Measurements from ENCODE around the gene MINK1.
A peak's percentile ranks its signal among the peaks of the same experiment; 100 is the strongest.

Gene MINK1

DNA sequence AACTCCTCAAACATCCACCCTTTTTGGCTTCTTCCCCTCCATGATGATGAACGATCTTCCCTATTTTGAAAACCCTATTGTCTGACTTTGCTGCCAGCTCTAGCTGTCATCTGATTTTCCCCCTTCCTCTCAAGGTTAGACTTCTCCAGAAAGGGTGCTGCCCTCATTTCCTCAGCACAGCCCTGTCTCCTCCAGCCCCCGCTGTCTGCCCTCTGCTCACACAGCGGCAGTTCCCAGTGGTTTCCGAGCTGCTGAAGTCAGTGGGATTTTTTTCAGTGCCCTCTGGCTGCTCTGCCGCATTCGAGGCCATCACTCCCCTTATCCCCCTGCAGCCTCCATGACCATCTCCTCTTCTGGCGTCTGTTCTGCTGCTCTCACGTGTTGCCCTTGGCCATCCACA lies 39.6 kb downstream of the MINK1 start:
- DNase-seq (ENCODE audit: low spot score), result no peak

DNA sequence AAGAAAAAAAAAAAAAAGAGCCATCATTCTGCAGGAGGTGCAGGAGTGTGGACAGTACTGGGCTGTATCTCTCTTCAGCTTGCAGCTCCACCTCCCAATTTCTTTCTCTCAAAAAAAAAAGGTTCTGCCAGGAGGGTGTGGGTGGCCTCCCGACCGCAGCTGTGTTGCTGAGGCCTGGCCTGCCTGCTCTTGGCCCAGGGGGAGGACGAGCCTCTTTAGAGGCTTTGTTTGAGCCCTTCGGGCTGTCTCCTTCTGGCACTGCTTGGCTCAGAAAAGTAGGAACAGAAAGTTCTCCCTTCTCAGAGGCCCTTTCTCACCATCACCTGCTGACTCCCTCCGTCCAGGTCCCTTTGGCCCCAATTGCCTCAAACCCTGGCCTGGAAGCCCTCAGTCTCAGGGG lies 43.9 kb downstream of the MINK1 start:
- no peak for DNase-seq (ENCODE audit: low spot score)

DNA sequence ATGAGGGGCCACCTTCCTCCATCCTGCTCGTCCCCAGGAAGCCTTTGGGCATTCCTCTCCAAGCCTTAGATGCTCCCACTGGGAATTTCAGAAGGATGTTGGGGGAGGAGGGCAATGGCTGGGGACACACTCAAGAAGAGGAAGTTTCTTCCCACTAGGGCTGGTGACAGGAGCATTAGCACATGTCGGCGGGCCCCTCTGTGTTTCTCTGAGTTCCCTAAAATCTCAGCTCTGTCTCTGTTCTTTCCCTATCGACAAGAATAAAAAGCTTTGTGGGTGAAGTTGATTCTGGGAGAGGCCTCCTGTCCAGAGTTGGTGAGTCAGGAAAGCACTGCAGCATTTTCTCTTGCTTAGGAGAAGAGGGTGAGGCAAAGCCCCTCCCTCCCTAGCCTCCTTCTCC lies 46.5 kb downstream of the MINK1 start:
- DNase-seq (ENCODE audit: low spot score), result no peak

DNA sequence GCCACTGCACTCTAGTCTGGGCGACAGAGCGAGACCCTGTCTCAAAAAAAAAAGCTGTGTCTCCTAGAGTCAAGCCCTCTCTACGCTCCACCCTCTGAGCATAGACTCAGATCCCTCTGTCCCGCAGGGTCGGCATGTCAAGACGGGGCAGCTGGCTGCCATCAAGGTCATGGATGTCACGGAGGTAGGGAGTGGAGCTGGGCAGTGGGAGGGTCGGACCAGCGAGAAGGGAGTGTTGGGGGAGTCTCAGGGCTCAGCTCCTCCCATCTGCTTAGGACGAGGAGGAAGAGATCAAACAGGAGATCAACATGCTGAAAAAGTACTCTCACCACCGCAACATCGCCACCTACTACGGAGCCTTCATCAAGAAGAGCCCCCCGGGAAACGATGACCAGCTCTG lies 47.7 kb downstream of the MINK1 start:
- DNase-seq (ENCODE audit: low spot score), result no peak

DNA sequence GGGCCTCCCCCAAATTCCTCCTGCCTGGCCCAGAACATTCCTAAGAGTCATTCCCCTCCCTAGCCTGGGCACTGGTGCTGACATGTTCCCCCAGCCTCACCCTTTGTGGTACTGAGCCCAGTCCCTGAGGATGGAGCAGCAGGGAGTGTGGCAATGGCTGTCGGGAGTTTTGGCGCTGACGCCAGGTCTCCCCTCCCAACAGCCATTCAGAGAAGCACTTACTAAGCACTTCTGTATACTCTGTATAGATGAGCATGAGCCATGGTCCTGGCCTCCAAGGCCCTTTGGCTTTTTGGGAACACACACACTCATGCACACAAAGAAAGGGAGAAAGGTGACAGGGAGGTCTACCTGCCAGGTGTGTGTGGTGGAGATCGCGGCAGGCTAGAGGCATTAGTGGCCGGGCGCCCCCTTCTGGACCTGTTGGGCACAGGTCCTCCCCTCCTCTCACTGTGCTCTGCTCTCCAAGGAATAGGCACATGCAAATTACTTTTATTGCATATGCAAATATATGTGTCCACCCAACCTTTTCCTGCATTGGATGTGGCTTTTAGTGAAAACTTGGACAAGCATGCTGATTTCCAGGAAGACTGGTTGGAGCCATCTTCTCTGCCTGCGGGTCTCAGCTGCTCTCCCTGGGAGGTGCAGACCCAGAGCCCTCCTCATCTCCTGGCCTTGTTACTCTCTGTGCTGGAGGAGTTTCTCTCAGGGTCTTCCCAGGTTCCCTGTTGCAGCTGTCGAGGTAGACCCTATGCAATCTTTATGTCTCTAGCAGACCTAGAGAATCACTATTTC lies 48.8 kb downstream of the MINK1 start:
- peak; percentile 72 for DNase-seq (ENCODE audit: low spot score)

DNA sequence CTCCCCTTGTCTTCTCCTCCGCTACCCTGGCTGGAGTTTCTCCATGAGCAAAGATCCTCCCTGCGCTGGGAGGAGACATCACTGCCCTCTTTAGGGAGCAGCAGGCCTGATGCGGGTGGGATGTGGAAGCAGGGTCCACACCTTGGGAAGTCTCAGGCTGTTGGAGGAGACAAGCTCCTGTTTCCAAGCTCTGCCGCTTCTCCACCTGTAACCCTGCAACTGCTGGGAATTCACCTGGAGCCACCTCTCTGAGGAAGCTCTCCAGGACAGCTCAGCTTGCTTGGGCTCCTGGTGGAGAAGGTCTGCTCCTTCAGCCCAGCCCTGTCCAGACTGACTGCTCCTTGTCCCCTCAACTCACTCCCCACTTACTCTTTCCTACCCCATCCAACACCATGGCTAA lies 51.3 kb downstream of the MINK1 start:
- no peak for DNase-seq (ENCODE audit: low spot score)

DNA sequence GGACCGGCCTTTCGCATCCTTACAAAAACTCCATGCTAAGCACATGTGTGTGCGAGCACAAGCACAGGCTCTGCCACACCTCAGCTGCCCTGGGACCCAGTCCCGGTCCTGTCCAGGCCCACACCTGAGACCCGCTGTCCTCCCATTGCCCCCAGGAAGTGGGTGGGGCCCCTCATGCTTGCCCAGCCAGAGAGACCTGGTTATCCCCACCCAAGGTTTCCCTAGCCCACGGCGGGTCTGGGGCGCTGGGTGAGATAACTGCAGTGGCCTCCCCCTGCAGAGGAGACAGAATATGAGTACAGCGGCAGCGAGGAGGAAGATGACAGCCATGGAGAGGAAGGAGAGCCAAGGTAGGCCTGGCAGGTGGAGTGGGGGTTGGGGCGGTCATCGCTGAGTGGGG lies 53.7 kb downstream of the MINK1 start:
- DNase-seq (ENCODE audit: low spot score), result no peak

DNA sequence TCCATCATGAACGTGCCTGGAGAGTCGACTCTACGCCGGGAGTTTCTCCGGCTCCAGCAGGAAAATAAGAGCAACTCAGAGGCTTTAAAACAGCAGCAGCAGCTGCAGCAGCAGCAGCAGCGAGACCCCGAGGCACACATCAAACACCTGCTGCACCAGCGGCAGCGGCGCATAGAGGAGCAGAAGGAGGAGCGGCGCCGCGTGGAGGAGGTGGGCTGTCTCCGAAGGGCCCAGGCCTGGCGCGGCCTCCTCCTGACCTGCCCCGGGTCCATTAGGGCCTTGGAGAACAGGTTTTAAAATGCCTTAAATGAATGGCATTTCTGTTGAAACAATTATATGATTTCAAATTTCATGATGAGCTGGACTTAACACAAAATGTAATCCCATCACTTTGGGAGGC lies 54.4 kb downstream of the MINK1 start:
- DNase-seq (ENCODE audit: low spot score), result no peak

DNA sequence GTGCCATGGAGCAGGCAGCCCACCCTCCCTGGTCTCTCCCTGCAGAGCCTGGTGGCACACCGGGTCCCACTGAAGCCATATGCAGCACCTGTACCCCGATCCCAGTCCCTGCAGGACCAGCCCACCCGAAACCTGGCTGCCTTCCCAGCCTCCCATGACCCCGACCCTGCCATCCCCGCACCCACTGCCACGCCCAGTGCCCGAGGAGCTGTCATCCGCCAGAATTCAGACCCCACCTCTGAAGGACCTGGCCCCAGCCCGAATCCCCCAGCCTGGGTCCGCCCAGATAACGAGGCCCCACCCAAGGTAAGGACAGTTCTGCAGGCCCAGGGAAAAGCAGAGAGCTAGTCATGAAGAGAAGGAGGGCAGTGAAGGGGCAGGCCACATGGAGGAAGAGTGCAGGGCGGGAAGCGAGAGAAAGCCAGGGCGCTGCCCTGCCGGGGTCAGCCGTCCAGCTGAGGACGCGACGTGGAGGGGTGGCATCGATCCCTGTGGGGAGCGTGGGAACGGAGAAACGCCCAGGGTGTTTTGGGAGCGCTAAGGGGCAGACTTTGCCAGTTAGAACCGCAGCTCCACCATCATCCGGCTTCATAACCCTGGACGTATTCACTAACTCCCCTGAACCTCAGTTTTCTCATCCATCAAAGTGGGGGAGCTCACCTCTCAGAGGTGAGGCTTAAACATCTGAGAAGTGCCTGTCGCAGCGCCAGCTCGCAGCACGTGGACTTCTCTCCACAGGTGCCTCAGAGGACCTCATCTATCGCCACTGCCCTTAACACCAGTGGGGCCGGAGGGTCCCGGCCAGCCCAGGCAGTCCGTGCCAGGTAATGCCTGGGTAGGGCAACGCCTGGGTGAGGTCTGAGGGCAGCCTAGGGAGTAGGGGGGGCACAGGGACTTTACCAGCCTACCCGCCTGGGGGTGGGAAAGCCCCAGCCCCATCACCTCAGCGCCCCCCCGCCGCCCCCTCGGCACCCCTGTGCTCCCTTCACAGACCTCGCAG lies 58.6 kb downstream of the MINK1 start:
- DNase-seq (ENCODE audit: low spot score), result no peak

DNA sequence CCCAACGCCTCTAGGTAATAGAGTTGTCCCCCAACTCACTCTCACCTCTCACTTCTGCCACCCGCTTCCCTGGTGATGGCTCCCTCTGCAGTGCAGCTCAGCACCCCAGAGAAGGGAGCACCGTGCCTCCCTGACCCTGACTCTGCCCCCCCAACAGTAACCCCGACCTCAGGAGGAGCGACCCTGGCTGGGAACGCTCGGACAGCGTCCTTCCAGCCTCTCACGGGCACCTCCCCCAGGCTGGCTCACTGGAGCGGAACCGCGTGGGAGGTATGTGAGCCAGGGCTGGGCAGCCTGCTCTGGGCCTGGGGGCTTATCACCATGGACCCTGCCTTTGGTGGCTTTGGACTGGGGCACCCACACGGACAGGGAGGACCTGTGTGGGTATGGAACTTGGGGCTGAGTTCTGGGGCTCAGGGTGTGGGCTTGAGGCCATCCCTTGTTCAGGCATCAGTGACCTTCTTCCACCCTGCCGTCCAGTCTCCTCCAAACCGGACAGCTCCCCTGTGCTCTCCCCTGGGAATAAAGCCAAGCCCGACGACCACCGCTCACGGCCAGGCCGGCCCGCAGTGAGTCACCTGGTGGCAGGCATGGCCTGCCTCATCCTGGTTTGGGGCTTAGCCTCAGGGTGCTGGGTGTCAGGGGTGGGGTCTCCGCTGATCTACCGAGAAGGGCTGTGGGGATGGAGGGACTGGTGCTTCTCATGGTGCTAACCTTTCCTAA lies 59.5 kb downstream of the MINK1 start:
- DNase-seq (ENCODE audit: low spot score), result no peak

DNA sequence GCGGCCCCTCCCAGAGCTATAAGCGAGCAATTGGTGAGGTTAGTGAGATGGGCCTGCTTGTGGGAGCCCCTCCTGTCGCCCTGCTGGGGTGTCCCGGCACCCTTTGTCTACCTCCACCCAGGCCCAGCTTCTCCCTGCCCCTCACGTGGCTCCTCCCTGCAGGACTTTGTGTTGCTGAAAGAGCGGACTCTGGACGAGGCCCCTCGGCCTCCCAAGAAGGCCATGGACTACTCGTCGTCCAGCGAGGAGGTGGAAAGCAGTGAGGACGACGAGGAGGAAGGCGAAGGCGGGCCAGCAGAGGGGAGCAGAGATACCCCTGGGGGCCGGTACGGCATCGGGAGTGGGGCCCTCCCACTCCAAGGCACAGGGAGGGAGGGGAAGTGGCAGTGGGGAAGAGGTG lies 60.1 kb downstream of the MINK1 start:
- no peak for DNase-seq (ENCODE audit: low spot score)

DNA sequence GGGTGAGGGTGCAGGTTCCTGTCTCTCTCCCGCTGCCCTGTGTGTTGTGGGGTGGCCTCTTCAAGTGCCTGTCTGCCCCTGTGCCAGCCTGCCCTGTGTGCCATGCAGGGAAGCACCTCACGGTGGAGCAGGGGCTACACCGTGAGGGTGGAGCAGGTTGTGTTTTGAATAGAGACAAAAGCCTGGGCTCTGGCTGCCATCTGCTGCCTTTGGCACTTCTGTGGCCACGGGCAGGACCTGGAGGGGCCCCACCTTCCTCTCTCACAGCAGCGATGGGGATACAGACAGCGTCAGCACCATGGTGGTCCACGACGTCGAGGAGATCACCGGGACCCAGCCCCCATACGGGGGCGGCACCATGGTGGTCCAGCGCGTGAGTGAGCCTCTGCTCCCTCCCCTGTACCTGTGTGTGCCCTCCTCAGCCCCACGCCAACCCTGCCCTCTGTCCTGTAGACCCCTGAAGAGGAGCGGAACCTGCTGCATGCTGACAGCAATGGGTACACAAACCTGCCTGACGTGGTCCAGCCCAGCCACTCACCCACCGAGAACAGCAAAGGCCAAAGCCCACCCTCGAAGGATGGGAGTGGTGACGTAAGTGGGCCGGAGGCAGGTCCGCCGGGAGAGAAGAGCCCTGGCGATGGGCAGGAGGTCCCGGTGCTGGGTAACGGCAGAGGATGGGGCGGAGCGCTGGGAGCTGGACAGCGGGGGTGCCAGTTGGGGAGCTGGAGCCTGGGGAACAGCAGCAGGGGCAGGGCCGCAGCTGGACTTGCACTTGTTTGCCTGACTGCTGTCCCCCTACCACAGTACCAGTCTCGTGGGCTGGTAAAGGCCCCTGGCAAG lies 60.8 kb downstream of the MINK1 start:
- no peak for DNase-seq (ENCODE audit: low spot score)

DNA sequence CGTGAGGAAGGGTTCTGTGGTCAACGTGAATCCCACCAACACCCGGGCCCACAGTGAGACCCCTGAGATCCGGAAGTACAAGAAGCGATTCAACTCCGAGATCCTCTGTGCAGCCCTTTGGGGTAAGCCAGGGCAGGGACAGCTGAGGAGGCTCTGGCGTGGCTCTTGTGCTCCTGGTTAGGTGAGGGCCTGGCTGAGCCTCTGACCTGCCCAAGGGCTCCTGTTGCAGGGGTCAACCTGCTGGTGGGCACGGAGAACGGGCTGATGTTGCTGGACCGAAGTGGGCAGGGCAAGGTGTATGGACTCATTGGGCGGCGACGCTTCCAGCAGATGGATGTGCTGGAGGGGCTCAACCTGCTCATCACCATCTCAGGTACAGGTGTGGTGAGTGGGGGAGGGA lies 62.0 kb downstream of the MINK1 start:
- DNase-seq (ENCODE audit: low spot score), result no peak

DNA sequence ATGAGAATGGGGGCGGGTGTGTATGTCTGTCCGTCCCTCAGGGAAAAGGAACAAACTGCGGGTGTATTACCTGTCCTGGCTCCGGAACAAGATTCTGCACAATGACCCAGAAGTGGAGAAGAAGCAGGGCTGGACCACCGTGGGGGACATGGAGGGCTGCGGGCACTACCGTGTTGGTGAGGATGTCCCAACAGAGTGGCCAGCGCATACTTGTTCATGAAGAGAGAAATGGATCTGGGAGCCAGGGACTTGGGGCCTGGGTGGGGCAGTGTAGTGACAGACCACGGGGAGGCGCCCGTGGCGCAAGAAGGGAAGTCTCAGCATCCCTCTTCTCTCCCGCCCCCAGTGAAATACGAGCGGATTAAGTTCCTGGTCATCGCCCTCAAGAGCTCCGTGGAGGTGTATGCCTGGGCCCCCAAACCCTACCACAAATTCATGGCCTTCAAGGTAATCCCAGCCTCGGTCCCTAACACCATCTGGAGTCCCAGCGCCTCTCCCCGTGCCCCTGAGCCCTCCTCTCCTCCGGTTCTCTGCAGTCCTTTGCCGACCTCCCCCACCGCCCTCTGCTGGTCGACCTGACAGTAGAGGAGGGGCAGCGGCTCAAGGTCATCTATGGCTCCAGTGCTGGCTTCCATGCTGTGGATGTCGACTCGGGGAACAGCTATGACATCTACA lies 62.7 kb downstream of the MINK1 start:
- no peak for DNase-seq (ENCODE audit: low spot score)

DNA sequence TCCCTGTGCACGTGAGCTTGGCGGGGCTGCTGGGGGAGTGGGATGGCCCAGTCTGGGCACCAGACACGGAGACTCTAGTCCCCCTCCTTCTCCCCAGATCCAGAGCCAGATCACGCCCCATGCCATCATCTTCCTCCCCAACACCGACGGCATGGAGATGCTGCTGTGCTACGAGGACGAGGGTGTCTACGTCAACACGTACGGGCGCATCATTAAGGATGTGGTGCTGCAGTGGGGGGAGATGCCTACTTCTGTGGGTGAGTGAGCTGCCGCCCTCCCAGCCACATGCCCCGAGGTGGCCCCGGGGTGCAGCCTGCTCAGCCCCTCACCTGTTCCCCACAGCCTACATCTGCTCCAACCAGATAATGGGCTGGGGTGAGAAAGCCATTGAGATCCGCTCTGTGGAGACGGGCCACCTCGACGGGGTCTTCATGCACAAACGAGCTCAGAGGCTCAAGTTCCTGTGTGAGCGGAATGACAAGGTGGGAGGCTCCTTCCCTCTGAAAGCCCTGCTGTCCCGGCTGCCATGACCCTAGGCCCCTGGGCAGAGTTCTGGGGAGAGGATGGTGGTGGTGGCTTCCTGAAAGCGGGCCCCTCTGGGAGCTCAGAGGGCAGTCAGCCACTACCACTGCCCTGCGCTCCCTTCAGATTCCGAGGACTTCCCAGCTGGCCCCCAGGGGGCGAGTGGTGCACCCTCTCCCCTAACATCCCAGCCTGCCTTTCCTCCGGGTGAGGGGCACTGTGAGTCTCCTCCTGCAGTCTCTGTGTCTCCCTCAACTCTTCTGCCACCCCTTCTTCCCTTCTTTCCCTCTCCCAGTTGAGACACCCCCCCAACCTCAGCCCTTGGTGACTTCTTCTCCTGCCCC lies 63.4 kb downstream of the MINK1 start:
- DNase-seq (ENCODE audit: low spot score), result no peak

DNA sequence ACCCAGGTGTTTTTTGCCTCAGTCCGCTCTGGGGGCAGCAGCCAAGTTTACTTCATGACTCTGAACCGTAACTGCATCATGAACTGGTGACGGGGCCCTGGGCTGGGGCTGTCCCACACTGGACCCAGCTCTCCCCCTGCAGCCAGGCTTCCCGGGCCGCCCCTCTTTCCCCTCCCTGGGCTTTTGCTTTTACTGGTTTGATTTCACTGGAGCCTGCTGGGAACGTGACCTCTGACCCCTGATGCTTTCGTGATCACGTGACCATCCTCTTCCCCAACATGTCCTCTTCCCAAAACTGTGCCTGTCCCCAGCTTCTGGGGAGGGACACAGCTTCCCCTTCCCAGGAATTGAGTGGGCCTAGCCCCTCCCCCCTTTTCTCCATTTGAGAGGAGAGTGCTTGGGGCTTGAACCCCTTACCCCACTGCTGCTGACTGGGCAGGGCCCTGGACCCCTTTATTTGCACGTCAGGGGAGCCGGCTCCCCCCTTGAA lies 64.1 kb downstream of the MINK1 start:
- no peak for DNase-seq (ENCODE audit: low spot score)

DNA sequence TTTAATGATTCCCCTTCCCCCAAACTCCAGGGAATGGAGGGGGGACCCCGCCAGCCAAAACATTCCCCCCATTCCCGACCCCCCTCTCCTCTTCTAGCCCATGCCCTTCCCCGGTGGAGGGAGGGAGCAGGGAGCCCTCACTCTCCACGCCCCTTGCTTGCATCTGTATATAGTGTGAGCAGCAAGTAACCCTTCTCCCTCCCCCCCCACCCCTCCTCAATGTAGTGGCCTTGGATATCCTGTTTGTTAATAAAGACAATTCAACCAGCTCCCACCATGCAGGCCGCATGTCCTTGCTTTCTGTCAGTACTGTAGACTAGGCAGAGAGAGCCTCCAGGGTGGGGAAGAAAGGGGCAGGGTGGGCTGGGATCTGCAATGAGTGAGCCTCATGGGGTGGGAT lies 64.6 kb downstream of the MINK1 start:
- DNase-seq (ENCODE audit: low spot score), result no peak

DNA sequence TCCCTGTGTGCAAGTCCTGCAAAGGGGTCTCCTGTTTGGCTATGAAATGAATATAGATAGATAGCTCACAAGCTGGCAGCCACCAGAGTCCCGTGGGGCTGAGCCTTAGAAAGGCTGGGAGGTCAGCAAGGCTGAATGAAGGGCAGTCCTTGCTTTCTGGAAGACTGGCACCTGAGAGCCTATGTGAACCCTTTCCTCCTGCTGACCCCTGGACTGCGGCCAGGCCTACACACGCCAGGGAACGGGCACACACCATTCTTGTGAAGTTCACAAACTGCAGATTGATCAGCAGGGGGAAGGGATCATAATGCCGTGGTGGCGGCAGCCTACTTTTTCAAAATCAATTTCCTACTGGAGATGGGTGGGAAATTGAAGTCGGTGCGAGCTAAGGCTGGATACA lies 65.2 kb downstream of the MINK1 start:
- no peak for DNase-seq (ENCODE audit: low spot score)

DNA sequence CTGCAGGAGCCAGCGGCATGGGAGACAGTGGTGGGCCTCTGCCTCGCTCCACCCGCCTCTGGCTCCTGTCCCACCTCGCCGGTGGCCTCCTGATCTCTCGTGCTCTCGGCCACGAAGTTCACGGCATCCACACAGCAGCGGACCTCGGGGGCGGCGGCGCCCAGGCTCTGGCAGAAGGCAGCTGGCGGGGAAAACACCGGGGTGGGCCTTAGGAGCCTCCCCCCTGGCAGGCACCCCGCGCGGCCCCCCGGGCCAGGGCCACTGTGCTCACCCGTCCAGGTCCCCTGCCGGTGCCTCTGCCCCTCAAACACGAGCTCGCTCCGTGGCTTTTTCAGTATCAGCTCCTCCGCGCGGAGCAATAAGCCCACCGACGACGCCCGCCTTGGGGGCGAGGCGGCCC lies 65.8 kb downstream of the MINK1 start:
- no peak for DNase-seq (ENCODE audit: low spot score)
